LNCAP (cell line): ENCODE measurements around the gene SARS1.

ENCODE experiments used
- TF ChIP-seq, protein P1 (sequence below): fragments of 450-650 bp; IDR thresholded peaks from 2 replicates; pipeline ENCODE4 v1.5.1; 2017; ENCODE audit warnings: mild to moderate bottlenecking

Gene SARS1

DNA sequence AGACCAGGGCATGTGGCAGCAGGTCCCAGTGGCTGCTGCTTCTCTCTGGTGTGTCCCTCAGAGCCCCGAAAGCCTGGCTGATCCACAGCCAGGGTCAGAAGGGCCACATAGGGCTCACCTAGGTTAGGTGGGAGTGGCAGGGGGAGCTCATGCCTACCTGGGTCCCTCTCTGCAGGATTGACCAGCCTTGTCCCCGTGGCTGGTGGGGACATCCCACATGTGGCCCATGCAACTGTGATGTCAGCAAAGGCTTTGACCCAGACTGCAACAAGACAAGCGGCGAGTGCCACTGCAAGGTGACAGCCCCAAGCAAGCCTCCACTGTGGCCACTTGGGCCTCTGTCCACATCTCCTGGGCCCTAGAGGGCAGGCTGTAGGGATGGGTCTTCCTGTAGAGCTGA is 51.3 kb downstream of the SARS1 start:
- TF ChIP-seq, protein P1, sequence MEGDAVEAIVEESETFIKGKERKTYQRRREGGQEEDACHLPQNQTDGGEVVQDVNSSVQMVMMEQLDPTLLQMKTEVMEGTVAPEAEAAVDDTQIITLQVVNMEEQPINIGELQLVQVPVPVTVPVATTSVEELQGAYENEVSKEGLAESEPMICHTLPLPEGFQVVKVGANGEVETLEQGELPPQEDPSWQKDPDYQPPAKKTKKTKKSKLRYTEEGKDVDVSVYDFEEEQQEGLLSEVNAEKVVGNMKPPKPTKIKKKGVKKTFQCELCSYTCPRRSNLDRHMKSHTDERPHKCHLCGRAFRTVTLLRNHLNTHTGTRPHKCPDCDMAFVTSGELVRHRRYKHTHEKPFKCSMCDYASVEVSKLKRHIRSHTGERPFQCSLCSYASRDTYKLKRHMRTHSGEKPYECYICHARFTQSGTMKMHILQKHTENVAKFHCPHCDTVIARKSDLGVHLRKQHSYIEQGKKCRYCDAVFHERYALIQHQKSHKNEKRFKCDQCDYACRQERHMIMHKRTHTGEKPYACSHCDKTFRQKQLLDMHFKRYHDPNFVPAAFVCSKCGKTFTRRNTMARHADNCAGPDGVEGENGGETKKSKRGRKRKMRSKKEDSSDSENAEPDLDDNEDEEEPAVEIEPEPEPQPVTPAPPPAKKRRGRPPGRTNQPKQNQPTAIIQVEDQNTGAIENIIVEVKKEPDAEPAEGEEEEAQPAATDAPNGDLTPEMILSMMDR = no peak

DNA sequence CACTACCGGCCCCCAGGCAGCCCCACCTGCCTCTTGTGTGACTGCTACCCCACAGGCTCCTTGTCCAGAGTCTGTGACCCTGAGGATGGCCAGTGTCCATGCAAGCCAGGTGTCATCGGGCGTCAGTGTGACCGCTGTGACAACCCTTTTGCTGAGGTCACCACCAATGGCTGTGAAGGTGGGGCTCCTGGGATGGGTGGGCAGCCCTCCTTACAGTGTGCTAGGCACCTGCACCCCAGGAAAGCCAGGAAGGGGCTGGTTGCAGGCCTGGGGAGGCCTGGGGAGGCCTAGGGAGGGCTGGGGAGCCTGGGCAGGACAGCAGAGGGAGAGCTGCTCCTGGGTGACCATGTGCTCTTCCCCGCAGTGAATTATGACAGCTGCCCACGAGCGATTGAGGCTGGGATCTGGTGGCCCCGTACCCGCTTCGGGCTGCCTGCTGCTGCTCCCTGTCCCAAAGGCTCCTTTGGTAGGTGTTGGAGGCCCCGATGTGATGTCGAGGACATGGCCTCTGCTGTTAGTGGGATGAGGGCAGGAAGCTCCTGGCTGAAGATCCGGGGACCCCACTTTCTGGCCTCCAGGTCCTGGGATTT is 52.1 kb downstream of the SARS1 start:
- TF ChIP-seq, protein P1 = no peak

DNA sequence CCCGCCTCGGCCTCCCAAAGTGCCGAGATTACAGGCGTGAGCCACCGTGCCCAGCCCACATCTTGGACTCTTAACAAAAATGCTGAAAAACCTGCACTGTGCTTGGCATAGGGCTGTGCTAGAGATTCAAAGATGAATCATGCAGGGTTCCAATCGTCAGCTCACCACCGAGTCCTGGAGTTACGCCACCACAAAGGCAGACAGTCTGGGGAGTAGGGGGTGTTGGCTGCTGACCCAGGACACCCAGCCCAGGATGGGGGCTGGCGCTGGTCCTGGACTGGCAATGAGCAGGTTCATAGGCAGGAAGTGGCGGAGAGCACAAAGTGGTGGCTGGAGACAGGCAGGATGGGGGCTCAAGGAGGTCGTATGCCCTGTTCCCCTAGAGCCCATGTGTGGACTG is 53.2 kb downstream of the SARS1 start:
- TF ChIP-seq, protein P1 = no peak

DNA sequence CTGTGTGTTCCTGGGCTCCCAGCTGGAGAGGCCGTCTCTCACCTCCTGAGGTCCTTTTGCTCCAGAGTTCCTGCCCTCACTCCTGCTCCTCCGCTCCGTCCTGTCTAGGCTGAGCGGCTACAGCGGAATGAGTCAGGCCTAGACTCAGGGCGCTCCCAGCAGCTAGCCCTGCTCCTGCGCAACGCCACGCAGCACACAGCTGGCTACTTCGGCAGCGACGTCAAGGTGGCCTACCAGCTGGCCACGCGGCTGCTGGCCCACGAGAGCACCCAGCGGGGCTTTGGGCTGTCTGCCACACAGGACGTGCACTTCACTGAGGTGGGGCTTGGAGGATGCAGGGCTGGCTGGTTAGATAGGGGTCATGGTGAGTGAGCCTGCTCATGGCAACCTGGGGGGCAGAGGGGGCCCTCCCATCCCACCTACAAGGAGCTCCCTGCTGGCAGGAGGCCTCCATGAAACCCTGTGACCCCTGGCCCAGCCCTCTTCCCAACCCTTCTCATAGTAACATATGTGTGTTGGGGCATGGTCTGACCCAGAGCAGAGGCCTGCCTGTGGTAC is 54.1 kb downstream of the SARS1 start:
- TF ChIP-seq, protein P1 = no peak

DNA sequence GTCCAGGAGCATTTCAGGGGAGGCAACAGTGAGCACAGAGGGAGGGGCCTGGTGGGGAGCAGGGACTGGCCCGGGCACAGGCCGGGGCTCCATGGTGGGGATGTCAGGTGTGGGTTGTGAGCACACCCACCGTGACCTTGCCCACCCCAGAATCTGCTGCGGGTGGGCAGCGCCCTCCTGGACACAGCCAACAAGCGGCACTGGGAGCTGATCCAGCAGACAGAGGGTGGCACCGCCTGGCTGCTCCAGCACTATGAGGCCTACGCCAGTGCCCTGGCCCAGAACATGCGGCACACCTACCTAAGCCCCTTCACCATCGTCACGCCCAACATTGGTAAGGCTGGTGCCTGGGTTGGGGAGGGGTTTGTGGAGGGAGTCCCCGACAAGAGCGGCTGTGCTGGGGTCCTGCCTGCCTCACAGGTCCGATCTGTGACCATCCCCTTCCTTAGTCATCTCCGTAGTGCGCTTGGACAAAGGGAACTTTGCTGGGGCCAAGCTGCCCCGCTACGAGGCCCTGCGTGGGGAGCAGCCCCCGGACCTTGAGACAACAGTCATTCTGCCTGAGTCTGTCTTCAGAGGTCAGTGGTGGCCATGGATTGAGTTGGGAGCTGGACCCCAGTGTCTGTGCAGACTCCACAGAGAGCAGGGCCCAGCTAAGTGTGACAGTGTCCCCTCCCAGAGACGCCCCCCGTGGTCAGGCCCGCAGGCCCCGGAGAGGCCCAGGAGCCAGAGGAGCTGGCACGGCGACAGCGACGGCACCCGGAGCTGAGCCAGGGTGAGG is 54.9 kb downstream of the SARS1 start:
- TF ChIP-seq, protein P1 = no peak

DNA sequence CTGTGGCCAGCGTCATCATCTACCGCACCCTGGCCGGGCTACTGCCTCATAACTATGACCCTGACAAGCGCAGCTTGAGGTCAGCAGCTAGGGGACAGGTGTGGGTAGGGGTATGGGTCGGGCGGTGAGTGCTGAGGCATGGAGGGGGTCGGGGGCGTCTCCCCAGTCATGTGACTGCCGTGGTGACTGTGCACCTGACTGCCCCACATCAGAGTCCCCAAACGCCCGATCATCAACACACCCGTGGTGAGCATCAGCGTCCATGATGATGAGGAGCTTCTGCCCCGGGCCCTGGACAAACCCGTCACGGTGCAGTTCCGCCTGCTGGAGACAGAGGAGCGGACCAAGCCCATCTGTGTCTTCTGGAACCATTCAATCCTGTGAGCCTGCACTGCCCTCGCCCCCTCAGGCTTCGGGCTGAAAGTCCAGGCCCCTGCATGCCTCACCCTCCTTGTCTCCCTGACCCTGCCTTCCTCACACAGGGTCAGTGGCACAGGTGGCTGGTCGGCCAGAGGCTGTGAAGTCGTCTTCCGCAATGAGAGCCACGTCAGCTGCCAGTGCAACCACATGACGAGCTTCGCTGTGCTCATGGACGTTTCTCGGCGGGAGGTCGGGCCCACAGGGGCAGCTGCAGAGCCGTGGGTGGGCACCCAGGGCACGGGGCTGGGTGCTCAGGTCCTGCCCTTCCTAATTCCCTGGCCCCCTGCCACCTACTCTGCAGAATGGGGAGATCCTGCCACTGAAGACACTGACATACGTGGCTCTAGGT is 55.7 kb downstream of the SARS1 start:
- TF ChIP-seq, protein P1 = no peak

DNA sequence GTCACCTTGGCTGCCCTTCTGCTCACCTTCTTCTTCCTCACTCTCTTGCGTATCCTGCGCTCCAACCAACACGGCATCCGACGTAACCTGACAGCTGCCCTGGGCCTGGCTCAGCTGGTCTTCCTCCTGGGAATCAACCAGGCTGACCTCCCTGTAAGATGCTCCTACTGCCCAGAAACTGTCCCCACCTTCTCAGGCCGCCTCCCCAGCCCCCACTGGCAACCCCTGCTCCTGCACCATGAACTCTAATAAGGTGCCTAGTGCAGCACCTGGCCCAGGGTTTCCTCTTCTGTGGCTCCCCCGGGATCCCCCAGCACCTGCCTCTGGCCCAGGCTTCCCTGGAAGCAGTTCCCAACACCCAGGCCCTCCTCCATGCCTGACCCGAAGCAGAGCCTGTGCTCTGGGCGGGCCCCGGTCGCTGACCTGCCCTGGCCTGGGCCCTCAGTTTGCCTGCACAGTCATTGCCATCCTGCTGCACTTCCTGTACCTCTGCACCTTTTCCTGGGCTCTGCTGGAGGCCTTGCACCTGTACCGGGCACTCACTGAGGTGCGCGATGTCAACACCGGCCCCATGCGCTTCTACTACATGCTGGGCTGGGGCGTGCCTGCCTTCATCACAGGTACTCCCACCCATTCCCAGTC is 56.4 kb downstream of the SARS1 start:
- TF ChIP-seq, protein P1 = no peak
